ENCODE results near the gene TCF7L2. TPM values are rescaled to one million over a fixed set of nuclear protein-coding genes. Genes with fewer than 3 reads are reported as not detected.

TCF7L2 gene
- total and polyA plus RNA-seq, 2 donors (not counting 1 experiment from before 2014, with no cell fraction given): 3.4 to 5.0 TPM

GRCh38 chr10:113038985-113039384 is 88.9 kb downstream of the TCF7L2 start:
- Histone ChIP-seq H2AFZ (ENCODE audit: low read length) (no peak overlapping the region), H4K20me1 (ENCODE audit: control insufficient read depth, extremely low read depth, insufficient read depth, low read length) (no peaks in the 10 kb centered on the region), H3K36me3 (ENCODE audit: control insufficient read depth, insufficient read depth, low read length) (no peaks in the 10 kb centered on the region), H3K79me2 (ENCODE audit: control insufficient read depth, insufficient read depth, low read length) (no peaks in the 10 kb centered on the region), H3K4me1 (ENCODE audit: control insufficient read depth, extremely low read depth, insufficient read depth, low read length) (no peaks in the 10 kb centered on the region), H3K27me3 (ENCODE audit: control insufficient read depth, insufficient read depth, low read length) (no peaks in the 10 kb centered on the region), H3K27ac (ENCODE audit: insufficient read depth, low read length) (no peak overlapping the region), H3K4me2 (ENCODE audit: extremely low read depth, insufficient read depth, low read length) (no peak overlapping the region), H3K9ac (ENCODE audit: insufficient read depth, low read length) (no peak overlapping the region), H3K4me3 (replicated peaks in 1 of 4; ENCODE audit: control extremely low read depth in 1 of 4, insufficient read depth in 1 of 4, low read depth in 3 of 4, low read length in 4 of 4) (no peak overlapping the region), H3K9me3 (ENCODE audit: control insufficient read depth, insufficient read depth, low read depth, low read length) (no peaks in the 10 kb centered on the region)
- DNase-seq (ENCODE audit: low read depth in 2 of 2): no peak
- TF ChIP-seq EZH2 (IDR thresholded peaks at IDR 0.05; ENCODE audit: low read length, missing control alignments): no peak
- TF ChIP-seq, protein P1, sequence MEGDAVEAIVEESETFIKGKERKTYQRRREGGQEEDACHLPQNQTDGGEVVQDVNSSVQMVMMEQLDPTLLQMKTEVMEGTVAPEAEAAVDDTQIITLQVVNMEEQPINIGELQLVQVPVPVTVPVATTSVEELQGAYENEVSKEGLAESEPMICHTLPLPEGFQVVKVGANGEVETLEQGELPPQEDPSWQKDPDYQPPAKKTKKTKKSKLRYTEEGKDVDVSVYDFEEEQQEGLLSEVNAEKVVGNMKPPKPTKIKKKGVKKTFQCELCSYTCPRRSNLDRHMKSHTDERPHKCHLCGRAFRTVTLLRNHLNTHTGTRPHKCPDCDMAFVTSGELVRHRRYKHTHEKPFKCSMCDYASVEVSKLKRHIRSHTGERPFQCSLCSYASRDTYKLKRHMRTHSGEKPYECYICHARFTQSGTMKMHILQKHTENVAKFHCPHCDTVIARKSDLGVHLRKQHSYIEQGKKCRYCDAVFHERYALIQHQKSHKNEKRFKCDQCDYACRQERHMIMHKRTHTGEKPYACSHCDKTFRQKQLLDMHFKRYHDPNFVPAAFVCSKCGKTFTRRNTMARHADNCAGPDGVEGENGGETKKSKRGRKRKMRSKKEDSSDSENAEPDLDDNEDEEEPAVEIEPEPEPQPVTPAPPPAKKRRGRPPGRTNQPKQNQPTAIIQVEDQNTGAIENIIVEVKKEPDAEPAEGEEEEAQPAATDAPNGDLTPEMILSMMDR (conservative IDR thresholded peaks at IDR 0.05 in 1 of 2, IDR thresholded peaks at IDR 0.05 in 1 of 2; ENCODE audit: low read depth in 1 of 2, low read length in 2 of 2): no peak

- Histone ChIP-seq H3K4me2 (ENCODE audit: extremely low read depth, insufficient read depth, low read length) (no peak overlapping the region), H3K9ac (ENCODE audit: insufficient read depth, low read length) (no peak overlapping the region), H4K20me1 (ENCODE audit: control insufficient read depth, extremely low read depth, insufficient read depth, low read length) (no peaks in the 10 kb centered on the region), H3K9me3 (ENCODE audit: control insufficient read depth, insufficient read depth, low read depth, low read length) (no peaks in the 10 kb centered on the region), H3K36me3 (ENCODE audit: control insufficient read depth, insufficient read depth, low read length) (no peaks in the 10 kb centered on the region), H3K27me3 (ENCODE audit: control insufficient read depth, insufficient read depth, low read length) (no peaks in the 10 kb centered on the region), H3K4me1 (ENCODE audit: control insufficient read depth, extremely low read depth, insufficient read depth, low read length) (peaks cover 6% of the 10 kb centered on the region), H3K27ac (ENCODE audit: insufficient read depth, low read length) (no peak overlapping the region), H2AFZ (ENCODE audit: low read length) (no peak overlapping the region), H3K4me3 (replicated peaks in 1 of 4; ENCODE audit: control extremely low read depth in 1 of 4, insufficient read depth in 1 of 4, low read depth in 3 of 4, low read length in 4 of 4) (no peak overlapping the region), H3K79me2 (ENCODE audit: control insufficient read depth, insufficient read depth, low read length) (peaks cover 7% of the 10 kb centered on the region)
- no peak for TF ChIP-seq EZH2 (IDR thresholded peaks at IDR 0.05; ENCODE audit: low read length, missing control alignments)
- TF ChIP-seq, protein P1 (conservative IDR thresholded peaks at IDR 0.05 in 1 of 2, IDR thresholded peaks at IDR 0.05 in 1 of 2; ENCODE audit: low read depth in 1 of 2, low read length in 2 of 2): no peak
- DNase-seq (ENCODE audit: low read depth in 2 of 2): no peak
Observed at GRCh38 chr10:113041324-113041723, 91.3 kb downstream of the TCF7L2 start.

GRCh38 chr10:113041841-113042750 is 92.0 kb downstream of the TCF7L2 start:
- peaks cover 7% of the 10 kb centered on the region for H3K79me2 ChIP-seq (ENCODE audit: control insufficient read depth, insufficient read depth, low read length)
- H3K27ac ChIP-seq (ENCODE audit: insufficient read depth, low read length): no peak overlapping the region
- no peak overlapping the region for H3K4me3 ChIP-seq (replicated peaks in 1 of 4; ENCODE audit: control extremely low read depth in 1 of 4, insufficient read depth in 1 of 4, low read depth in 3 of 4, low read length in 4 of 4)
- H3K36me3 ChIP-seq (ENCODE audit: control insufficient read depth, insufficient read depth, low read length): no peaks in the 10 kb centered on the region
- H3K4me1 ChIP-seq (ENCODE audit: control insufficient read depth, extremely low read depth, insufficient read depth, low read length): peaks cover 8% of the 10 kb centered on the region
- no peaks in the 10 kb centered on the region for H3K9me3 ChIP-seq (ENCODE audit: control insufficient read depth, insufficient read depth, low read depth, low read length)
- no peak for TF ChIP-seq EZH2 (IDR thresholded peaks at IDR 0.05; ENCODE audit: low read length, missing control alignments)
- TF ChIP-seq, protein P1 (conservative IDR thresholded peaks at IDR 0.05 in 1 of 2, IDR thresholded peaks at IDR 0.05 in 1 of 2; ENCODE audit: low read depth in 1 of 2, low read length in 2 of 2): no peak
- DNase-seq (ENCODE audit: low read depth in 2 of 2): no peak
- no peaks in the 10 kb centered on the region for H3K27me3 ChIP-seq (ENCODE audit: control insufficient read depth, insufficient read depth, low read length)
- H2AFZ ChIP-seq (ENCODE audit: low read length): no peak overlapping the region
- no peaks in the 10 kb centered on the region for H4K20me1 ChIP-seq (ENCODE audit: control insufficient read depth, extremely low read depth, insufficient read depth, low read length)
- H3K4me2 ChIP-seq (ENCODE audit: extremely low read depth, insufficient read depth, low read length): no peak overlapping the region
- no peak overlapping the region for H3K9ac ChIP-seq (ENCODE audit: insufficient read depth, low read length)
